ENCODE results near the gene LPP. TPM values are rescaled to one million over a fixed set of nuclear protein-coding genes. Genes with fewer than 3 reads are reported as not detected.

The LPP gene
- total and polyA plus RNA-seq, 2 of the 4 experiments (the other 2 are of a cell fraction) = 16.0 to 130 TPM

DNA sequence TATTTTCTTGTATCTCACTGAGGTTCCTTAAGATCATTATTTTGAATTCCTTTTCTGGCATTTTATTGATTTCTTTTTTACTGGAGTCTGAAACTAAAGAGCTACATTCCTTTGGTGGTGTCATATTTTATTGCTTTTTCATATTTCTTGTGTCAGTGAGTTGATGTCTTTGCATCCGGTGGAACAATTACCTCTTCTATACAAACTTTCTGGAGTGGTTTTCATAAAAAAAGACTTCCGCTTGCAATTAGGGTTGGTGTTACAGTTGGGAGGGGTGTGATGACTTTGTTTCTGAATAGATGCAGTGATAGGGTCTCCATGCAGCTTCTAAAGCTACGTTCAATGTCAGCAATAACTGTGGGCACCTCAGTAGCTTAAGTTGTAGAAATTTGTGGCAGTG, 181.7 kb downstream of the LPP start:
- dilution Hi-C loops (cut with HindIII; ENCODE audit: low sequenced_read_pairs, unreplicated experiment) (no loop called here), intact Hi-C loops (cut with micrococcal nuclease) (no loop called here), in situ Hi-C loops (cut with MboI; ENCODE audit: low sequenced_read_pairs) (no loop called here)
- Histone ChIP-seq H2AK5ac (ENCODE audit: low read depth, low read length) (no peak overlapping the region), H2BK120ac (ENCODE audit: low read depth, low read length) (no peak overlapping the region), H3K9ac (ENCODE audit: low read depth, low read length) (no peak overlapping the region), H3K4ac (ENCODE audit: low read depth, low read length) (no peak overlapping the region), H3K56ac (ENCODE audit: extremely low read depth, insufficient read depth, low read length) (no peak overlapping the region), H4K91ac (ENCODE audit: insufficient read depth, low read depth, low read length) (no peak overlapping the region), H3K9me1 (ENCODE audit: insufficient read depth, low read length) (peaks cover 23% of the 10 kb centered on the region), H2BK15ac (ENCODE audit: low read depth, low read length) (no peak overlapping the region), H3K27me3 (ENCODE audit: control insufficient read depth, insufficient read depth, low read length) (no peaks in the 10 kb centered on the region), H2BK5ac (ENCODE audit: low read depth, low read length, poor library complexity, severe bottlenecking) (no peak overlapping the region), H3K79me1 (ENCODE audit: low read depth in 1 of 2, low read length in 2 of 2) (peaks cover 59 to 73% of the 10 kb centered on the region in 2 experiments), H4K20me1 (ENCODE audit: insufficient read depth, low read length) (peaks cover 67% of the 10 kb centered on the region), H3K4me3 (ENCODE audit: insufficient read depth, low read depth, low read length) (no peak overlapping the region), H4K8ac (ENCODE audit: low read depth in 2 of 2, low read length in 2 of 2) (no peak overlapping the region), H2BK20ac (ENCODE audit: low read depth, low read length) (no peak overlapping the region), H3K9me3 (ENCODE audit: control insufficient read depth, insufficient read depth, low read length) (no peaks in the 10 kb centered on the region), H3K4me1 (ENCODE audit: control insufficient read depth, insufficient read depth, low read length) (peaks cover 7% of the 10 kb centered on the region; the same call in 1 of the 2 replicates), H2AFZ (replicated peaks; ENCODE audit: low read length, poor library complexity) (no peak overlapping the region), H3K14ac (replicated peaks; ENCODE audit: low read depth, low read length) (no peak overlapping the region), H3K18ac (ENCODE audit: low read depth, low read length) (no peak overlapping the region), H3K4me2 (ENCODE audit: low read depth, low read length) (no peak overlapping the region), H2AK9ac (replicated peaks; ENCODE audit: low read depth, low read length, poor library complexity) (no peak overlapping the region), H3K36me3 (ENCODE audit: control insufficient read depth, insufficient read depth, low read length) (no peaks in the 10 kb centered on the region; the same call in 1 of the 2 replicates), H3K23ac (ENCODE audit: low read depth, low read length) (no peak overlapping the region), H3K27ac (ENCODE audit: insufficient read depth, low read length) (no peak overlapping the region), H4K5ac (ENCODE audit: low read depth, low read length) (no peak overlapping the region)
- no peak for DNase-seq
- no peak for ATAC-seq (ENCODE audit: low read depth)
- WGBS, 2 experiments (ENCODE audit: extremely low coverage in 2 of 2, insufficient read length in 1 of 2) = 100% methylated on average over 1 of the region's 3 CpGs; no CpG with 5 or more reads in 1 of the 2 experiments
- TF ChIP-seq SMC3 (IDR thresholded peaks at IDR 0.05; ENCODE audit: low read depth, low read length) = no peak
- no TSS peak for BruUV-seq (replicated peaks)
- CTCF ChIA-PET = interaction anchor here (0.8 kb wide), 1 partner anchor 147 kb away, joined by 3 read pairs; no protein-coding TSS in a partner anchor
- POLR2A ChIA-PET (ENCODE audit: unreplicated experiment) = no interaction called here
